Neural cell (in vitro differentiated cells): Measurements from ENCODE around the gene RASSF8. TPM values are rescaled to one million over a fixed set of nuclear protein-coding genes. Genes with fewer than 3 reads are reported as not detected.

Source experiments
- H2AFZ ChIP-seq: fragments of 200-600, 300-800 bp; sonication (generic), shearing (Covaris generic); 2 replicates; pipeline ENCODE4 v1.6.0; 2014; ENCODE audit warnings: low read depth, mild to moderate bottlenecking, antibody characterized with exemption, low read length, moderate library complexity
- H3F3A ChIP-seq: fragments of 200-600 bp; shearing (Covaris generic); 2 replicates; pipeline ENCODE4 v1.6.1; 2016; ENCODE audit warnings: mild to moderate bottlenecking, moderate library complexity, mixed read lengths, antibody characterized with exemption, low read length; ENCODE audit not compliant: insufficient read depth, poor library complexity, severe bottlenecking
- H3K27ac ChIP-seq: fragments of 200-600, 300-800 bp; sonication (generic), shearing (Covaris generic); 2 replicates; pipeline ENCODE4 v1.5.1; 2014; ENCODE audit warnings: mild to moderate bottlenecking, low read length, moderate library complexity
- H3K27me3 ChIP-seq: fragments of 300-800, 200-600 bp; sonication (generic), shearing (Covaris generic); 2 replicates; pipeline ENCODE4 v1.6.0; 2014; ENCODE audit warnings: mild to moderate bottlenecking, low read depth, low read length, moderate library complexity; ENCODE audit not compliant: insufficient read depth
- H3K36me3 ChIP-seq: fragments of 300-800, 200-600 bp; sonication (generic), shearing (Covaris generic); 2 replicates; pipeline ENCODE4 v1.5.1; 2014; ENCODE audit warnings: mild to moderate bottlenecking, antibody characterized with exemption, low read length, moderate library complexity; ENCODE audit not compliant: insufficient read depth
- H3K4me2 ChIP-seq: fragments of 300-800, 200-600 bp; sonication (generic), shearing (Covaris generic); 2 replicates; pipeline ENCODE4 v1.6.0; 2014; ENCODE audit warnings: mild to moderate bottlenecking, low read length
- H3K4me3 ChIP-seq: fragments of 300-800, 200-600 bp; sonication (generic), shearing (Covaris generic); 2 replicates; pipeline ENCODE4 v1.5.1; 2014; ENCODE audit warnings: mild to moderate bottlenecking, low read length, moderate library complexity
- H3K79me2 ChIP-seq: fragments of 200-600 bp; shearing (Covaris generic); replicated peaks from 2 replicates; pipeline ENCODE4 v1.6.0; 2014; ENCODE audit warnings: mild to moderate bottlenecking, low read length, moderate library complexity; ENCODE audit not compliant: insufficient read depth
- H3K9ac ChIP-seq: fragments of 300-800, 200-600 bp; sonication (generic), shearing (Covaris generic); 2 replicates; pipeline ENCODE4 v1.6.1; 2016; ENCODE audit warnings: mild to moderate bottlenecking, low read length, mixed read lengths
- H3K9me2 ChIP-seq: fragments of 200-600 bp; shearing (Covaris generic); 2 replicates; pipeline ENCODE4 v1.6.1; 2016; ENCODE audit warnings: mild to moderate bottlenecking, low read length, mixed read lengths; ENCODE audit not compliant: insufficient read depth
- H3K9me3 ChIP-seq: fragments of 200-600, 300-800 bp; sonication (generic), shearing (Covaris generic); 2 replicates; pipeline ENCODE4 v1.6.1; 2016; ENCODE audit warnings: mild to moderate bottlenecking, mixed run types, low read length, moderate library complexity, mixed read lengths
- H4K20me1 ChIP-seq: fragments of 200-600 bp; shearing (Covaris generic); 2 replicates; pipeline ENCODE4 v1.6.1; 2016; ENCODE audit warnings: mild to moderate bottlenecking, mixed run types; ENCODE audit not compliant: insufficient read depth
- CTCF ChIP-seq: fragments of 450-650 bp; IDR thresholded peaks from 2 replicates; pipeline ENCODE4 v1.5.1; 2014; ENCODE audit warnings: antibody characterized with exemption, mild to moderate bottlenecking, moderate library complexity; ENCODE audit not compliant: poor library complexity, severe bottlenecking
- EP300 ChIP-seq: fragments of 450-650 bp; conservative IDR thresholded peaks from 2 replicates; pipeline ENCODE4 v1.6.1; 2014; ENCODE audit warnings: antibody characterized with exemption, mild to moderate bottlenecking, moderate library complexity; ENCODE audit not compliant: poor library complexity, severe bottlenecking
- EZH2 ChIP-seq: fragments of 200-600, 300-800 bp; shearing (Covaris generic), sonication (generic); IDR thresholded peaks from 2 replicates; pipeline ENCODE4 v1.6.1; 2014; ENCODE audit warnings: antibody characterized with exemption, low read length, borderline replicate concordance, mild to moderate bottlenecking; ENCODE audit not compliant: insufficient read depth, poor library complexity, severe bottlenecking
- MXI1 ChIP-seq: fragments of 450-650 bp; conservative IDR thresholded peaks from 2 replicates; pipeline ENCODE4 v1.6.1; 2014; ENCODE audit warnings: antibody characterized with exemption, mild to moderate bottlenecking; ENCODE audit not compliant: poor library complexity, severe bottlenecking
- POLR2AphosphoS5 ChIP-seq: IDR thresholded peaks from 2 replicates; pipeline ENCODE4 v1.6.1; 2012
- RAD21 ChIP-seq: fragments of 450-650 bp; conservative IDR thresholded peaks from 2 replicates; pipeline ENCODE4 v1.6.1; 2014; ENCODE audit warnings: antibody characterized with exemption, mild to moderate bottlenecking, moderate library complexity
- REST ChIP-seq: IDR thresholded peaks from 2 replicates; pipeline ENCODE4 v1.6.1; 2012; ENCODE audit warnings: borderline replicate concordance
- SMC3 ChIP-seq: fragments of 450-650 bp; conservative IDR thresholded peaks from 2 replicates; pipeline ENCODE4 v1.6.1; 2014; ENCODE audit warnings: antibody characterized with exemption, mild to moderate bottlenecking, moderate library complexity; ENCODE audit not compliant: poor library complexity
- TAF1 ChIP-seq: IDR thresholded peaks from 2 replicates; pipeline ENCODE4 v1.6.1; 2012; ENCODE audit warnings: low read depth
- polyA plus RNA-seq: library from polyadenylated mRNA; depleted of rRNA; stranded (reverse); fragments of >200 nt; gene quantifications from 2 replicates; pipeline ENCODE4 v1.2.3, GENCODE V29; 2014

RASSF8 gene
- polyA plus RNA-seq, 1 donor from 2014 or later: 11.4 TPM

- H2AFZ ChIP-seq: no peak overlapping the region
- no peaks in the 10 kb centered on the region for H3K79me2 ChIP-seq
- no peaks in the 10 kb centered on the region for H3K36me3 ChIP-seq
- no peaks in the 10 kb centered on the region for H3K9me3 ChIP-seq
- H3K27me3 ChIP-seq: peaks cover 69% of the 10 kb centered on the region
- peak overlapping the region; percentile 82 for H3K4me3 ChIP-seq
- H4K20me1 ChIP-seq: no peaks in the 10 kb centered on the region
- peak overlapping the region; percentile 45 for H3K4me2 ChIP-seq
- no peaks in the 10 kb centered on the region for H3F3A ChIP-seq
- no peak for TF ChIP-seq REST
- no peak for TF ChIP-seq EP300
- no peak for TF ChIP-seq SMC3
- no peak for TF ChIP-seq POLR2AphosphoS5
- TF ChIP-seq MXI1: no peak
- no peak for TF ChIP-seq TAF1
- no peak for TF ChIP-seq RAD21
- no peaks in the 10 kb centered on the region for H3K9me2 ChIP-seq
- peak overlapping the region; percentile 15 for H3K27ac ChIP-seq
- peak overlapping the region; percentile 59 for H3K9ac ChIP-seq
Observed at GRCh38 chr12:26114720-26115401, 156.4 kb downstream of the RASSF8 start.

DNA sequence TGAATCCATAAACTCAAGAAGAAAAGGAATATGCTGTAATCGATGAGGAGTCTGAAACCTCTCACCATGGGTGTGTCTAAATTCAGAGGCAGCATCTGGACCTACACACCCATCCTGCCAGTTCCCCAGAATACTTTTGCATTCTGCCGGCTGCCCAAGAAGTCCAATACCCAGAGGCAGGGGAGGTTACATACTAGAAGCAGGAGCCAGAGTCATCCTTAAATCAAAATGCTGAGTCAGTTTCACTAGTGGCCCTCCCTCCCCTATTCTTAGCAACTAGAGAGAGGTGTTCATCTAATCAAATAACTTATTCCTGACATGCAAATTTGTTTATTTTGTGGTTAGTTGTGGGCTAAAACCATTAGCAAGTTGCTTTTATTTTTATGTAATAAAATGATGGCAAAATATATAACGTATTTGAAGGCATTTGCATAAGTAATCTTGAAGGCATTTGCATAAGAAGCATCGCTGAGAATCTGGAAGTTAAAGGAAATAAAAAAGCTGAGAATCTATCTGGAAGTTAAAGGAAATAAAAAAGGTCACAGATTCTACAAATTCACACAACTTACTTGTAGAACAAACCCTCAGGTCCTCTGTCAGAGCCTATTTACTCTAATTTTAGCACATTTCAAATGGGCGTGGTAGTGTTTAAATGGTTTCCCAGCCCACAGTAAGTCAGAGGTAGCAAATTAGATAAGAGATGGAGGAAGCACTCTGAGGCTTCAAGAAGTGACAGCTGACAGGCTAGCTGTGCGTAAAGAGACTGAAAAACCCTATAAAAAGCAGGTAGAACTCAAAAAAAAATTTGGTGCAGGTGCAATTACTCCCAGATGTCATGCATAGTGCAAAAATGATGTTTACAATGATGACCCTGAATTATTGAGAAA is 158.6 kb downstream of the RASSF8 start:
- H3F3A ChIP-seq: no peaks in the 10 kb centered on the region
- H3K27me3 ChIP-seq: peaks cover 87% of the 10 kb centered on the region
- no peak overlapping the region for H3K4me2 ChIP-seq
- no peak overlapping the region for H2AFZ ChIP-seq
- H4K20me1 ChIP-seq: no peaks in the 10 kb centered on the region
- H3K27ac ChIP-seq: no peak overlapping the region
- H3K9me2 ChIP-seq: no peaks in the 10 kb centered on the region
- H3K36me3 ChIP-seq: no peaks in the 10 kb centered on the region
- no peak overlapping the region for H3K4me3 ChIP-seq
- no peak overlapping the region for H3K9ac ChIP-seq
- no peaks in the 10 kb centered on the region for H3K9me3 ChIP-seq
- TF ChIP-seq POLR2AphosphoS5: no peak
- TF ChIP-seq EZH2: no peak
- TF ChIP-seq RAD21: no peak
- no peak for TF ChIP-seq SMC3
- no peak for TF ChIP-seq CTCF
- TF ChIP-seq EP300: no peak
- no peaks in the 10 kb centered on the region for H3K79me2 ChIP-seq
